Left ventricle myocardium superior (tissue), 1 donor: ENCODE measurements around the gene PRRC1. TPM values are rescaled to one million over a fixed set of nuclear protein-coding genes. Genes with fewer than 3 reads are reported as not detected.

Experiments
- ATAC-seq: fragments of 200-7000 bp; cut with Tn5 transposase; one replicate; pipeline ENCODE4 v1.9.1; 2020; ENCODE audit warnings: mild to moderate bottlenecking, moderate library complexity
- DNase-seq: peaks from one replicate; pipeline ENCODE4 v3.0.0-alpha.2; 2020
- intact Hi-C: fragments of 100-400 bp; cut with micrococcal nuclease; formaldehyde crosslinking; loops from one replicate; pipeline ENCODE4 v1.11.0; 2022
- total RNA-seq: library from RNA; stranded (reverse); fragmentation: NEBNext Ultra II Directional; extraction: Animal tissue kit (Norgen Biotek cat#: 25700); gene quantifications from one replicate; pipeline ENCODE4 v1.2.1, GENCODE V29; 2021
- donor health status: DM: no; HTN: yes; CAD: no; lungs with severe emphysema.

The PRRC1 gene
- total RNA-seq, 1 donor from 2014 or later = 22.2 TPM

DNA sequence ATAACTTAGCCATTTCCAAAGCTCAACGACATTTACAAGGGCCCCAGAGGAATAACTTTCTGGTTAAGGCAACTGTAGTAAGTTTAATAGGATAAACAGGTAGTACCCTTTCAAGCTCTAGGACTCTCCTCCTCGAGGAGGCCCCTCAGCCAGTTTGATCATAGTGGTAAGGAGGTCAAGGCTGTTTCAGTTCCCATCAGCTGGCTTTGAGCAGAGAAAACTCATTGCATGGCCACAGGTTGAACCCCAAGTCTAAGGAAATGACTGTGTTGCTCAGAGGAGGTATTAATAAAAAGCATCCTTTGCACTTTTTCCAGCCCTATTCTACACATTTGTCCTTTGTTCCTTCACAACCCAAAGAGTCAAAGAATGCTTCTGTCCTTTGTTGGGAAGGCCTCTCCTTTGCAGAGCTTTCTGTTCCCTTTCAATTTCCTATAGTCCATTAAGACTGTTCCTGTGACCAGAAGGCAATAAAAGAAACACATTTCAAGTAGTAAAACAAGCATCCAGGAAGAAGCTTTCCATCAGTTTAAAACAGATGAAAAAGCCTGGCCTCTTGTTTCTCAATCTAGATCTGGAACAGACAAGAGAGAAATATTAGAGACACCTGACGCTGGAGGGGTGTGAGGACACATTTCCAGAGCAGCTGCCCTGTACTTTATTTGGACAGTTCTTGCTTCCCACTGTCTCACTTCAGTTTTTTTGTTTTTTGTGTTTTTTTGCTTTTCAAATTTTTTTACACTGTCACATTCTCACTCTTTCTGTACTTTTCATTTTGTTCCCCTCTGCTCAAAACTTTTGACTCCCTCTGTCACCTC, 54.1 kb downstream of the PRRC1 start:
- ATAC-seq = no peak
- intact Hi-C loops = no loop called here

DNA sequence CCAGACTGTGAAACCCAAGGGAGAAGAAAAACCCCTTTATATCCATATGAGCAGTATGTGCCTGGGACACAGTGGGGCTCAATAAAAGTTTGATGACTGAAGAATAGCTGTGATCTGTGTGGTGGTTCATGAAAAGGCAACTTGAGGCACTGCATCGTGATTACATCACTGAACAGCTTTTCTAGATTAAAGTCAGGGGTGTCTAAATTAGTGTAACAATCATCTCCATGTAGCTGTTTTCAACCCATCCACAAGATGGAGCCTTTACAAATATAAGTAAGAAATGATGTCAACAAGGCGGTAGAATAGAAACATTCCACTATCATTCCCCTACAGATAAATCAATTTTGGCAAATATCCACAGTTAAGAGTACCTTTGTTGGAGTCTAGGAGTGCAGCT, 55.5 kb downstream of the PRRC1 start:
- no peak for DNase-seq
- no peak for ATAC-seq
- intact Hi-C loops = no loop called here

More for the DNA sequence above, 54.1 kb downstream of the PRRC1 start:
- no peak for DNase-seq

DNA sequence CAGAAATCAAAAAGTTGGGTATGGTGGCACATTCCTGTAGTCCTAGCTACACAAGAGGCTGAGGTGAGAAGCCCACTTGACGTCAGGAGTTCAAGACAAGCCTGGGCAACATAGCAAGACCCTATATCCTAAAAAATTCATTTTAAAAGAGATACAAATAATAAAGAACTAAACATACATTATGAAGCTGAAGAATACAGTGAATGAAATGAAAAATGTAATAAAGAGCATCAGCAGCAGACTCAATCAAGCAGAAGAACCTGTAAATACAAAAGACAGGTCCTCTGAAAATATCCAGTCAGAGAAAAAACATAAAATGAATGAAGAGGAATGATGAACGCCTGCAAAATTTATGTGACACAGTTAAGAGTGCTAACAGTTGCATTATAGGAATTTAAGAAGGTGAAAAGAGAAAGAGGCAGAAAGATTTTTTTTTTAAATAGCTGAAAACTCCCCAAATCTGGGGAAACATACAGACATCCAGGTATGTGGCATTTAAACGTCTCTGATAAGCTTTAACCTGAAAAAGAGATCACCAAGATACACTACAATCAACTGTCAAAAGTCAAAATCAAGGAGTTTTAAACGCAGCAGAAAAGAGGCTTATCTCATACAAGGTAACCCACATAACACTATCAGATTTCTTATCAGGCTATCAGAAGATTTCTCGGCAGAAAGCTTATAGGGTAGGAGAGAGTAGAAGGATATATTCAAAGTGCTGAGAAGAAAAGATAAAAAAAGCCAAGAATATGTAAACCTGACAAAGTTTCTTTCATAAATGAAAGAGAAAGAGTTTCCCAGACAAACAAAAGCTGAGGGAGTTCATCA, 57.6 kb downstream of the PRRC1 start:
- no peak for DNase-seq
- intact Hi-C loops = no loop called here
- no peak for ATAC-seq

DNA sequence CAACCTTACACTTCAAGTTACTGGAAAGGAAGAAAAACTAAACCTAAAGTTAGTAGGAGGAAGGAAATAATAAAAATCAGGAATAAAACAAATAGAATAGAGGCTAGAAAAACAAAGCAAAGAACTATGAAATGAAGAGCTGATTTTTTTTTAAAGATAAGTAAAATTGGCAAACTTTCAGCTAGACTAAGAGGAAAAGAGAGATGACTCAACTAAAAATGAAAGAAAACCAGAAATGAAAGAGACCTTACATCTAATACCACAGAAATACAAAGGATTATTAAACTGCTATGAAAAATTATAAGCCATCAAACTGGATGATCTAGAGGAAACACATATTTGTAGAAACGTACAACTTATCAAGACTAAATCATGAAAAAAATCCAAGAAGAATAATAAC, 60.0 kb downstream of the PRRC1 start:
- ATAC-seq = no peak
- DNase-seq = no peak
- intact Hi-C loops = no loop called here

DNA sequence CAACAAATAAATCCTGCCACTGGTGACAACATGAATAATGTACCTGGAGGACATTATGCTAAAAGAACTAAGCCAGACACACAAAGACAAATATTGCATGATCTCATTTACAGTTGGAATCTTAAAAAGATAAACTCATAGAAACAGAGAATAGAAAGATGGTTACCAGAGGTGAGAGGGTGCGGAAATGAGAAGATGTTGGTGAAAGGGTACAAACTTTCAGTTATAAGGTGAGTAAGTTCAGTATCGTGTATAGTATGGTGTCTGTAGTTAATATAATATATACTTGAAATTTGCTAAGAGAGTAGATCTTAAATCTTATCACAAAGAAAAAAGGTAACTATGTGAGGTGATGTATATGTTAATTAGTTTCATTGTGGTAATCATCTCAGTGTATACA, 63.3 kb downstream of the PRRC1 start:
- no peak for DNase-seq
- ATAC-seq = no peak
- intact Hi-C loops = no loop called here

DNA sequence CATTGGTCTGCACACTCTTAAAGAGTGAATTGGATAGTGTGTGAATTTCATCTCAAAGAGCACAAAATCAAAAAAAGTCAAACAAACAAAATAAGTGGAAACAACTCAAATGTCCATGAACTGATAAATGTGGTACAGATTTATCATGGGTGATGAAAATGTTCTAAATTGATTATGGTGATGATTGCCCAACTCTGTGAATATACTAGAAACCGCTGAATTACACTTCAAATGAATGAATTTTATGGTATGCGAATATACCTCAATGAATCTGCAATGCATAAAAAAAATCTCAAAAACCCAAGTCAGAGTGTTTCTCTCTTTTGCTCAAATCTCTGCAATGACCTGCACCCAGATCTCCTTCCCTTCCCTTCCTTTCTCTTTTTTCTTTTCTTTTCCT, 64.0 kb downstream of the PRRC1 start:
- intact Hi-C loops = no loop called here
- DNase-seq (no peak), ATAC-seq (no peak)

DNA sequence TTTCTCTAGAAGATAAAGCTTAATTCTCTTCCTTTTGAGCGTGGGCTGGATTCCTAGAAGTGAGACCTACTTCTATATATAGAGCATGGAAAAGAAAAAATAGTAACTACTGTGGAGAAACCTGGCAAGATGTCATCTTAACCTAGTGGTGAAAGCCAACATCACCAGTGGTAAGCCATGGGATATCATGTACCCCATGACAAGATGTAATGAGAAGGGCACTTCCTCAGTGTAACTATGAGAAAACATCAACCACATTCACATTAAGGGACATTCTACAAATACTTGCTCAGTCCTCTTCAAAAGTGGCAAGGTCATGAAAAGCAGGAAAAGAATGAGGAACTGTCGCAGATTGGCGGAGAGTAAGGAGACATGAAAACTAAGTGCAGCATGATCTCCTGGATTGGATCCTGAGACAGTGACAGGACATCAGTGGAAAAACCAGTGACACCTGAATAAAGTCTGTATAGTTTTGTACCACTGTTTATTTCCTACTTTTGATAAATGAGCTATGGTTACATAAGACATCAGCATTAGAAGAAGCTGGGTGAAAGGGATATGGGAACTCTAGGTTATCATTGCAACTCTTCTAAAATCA, 65.4 kb downstream of the PRRC1 start:
- ATAC-seq = peak; percentile 95
- intact Hi-C loops = no loop called here

DNA sequence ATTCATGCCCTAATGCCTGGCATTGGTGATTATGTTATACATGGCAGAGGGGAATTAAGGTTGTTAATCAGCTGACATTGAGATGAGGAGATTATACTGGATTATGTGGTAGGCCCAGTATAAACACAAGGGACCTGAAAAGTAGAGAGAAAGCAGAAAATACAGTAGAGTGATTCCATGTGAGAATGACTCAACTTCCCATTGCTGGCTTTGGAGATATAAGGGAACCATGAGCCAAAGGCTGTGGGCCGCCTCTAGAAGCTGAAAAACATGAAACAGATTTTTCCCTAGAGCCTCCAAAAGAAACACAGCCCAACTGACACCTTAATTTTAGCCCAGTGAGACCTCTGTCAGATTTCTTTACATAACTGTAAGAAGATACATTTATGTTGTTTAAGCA, 66.4 kb downstream of the PRRC1 start:
- ATAC-seq (no peak), DNase-seq (no peak)
- intact Hi-C loops = no loop called here

More for the DNA sequence above, 65.4 kb downstream of the PRRC1 start:
- DNase-seq = no peak

DNA sequence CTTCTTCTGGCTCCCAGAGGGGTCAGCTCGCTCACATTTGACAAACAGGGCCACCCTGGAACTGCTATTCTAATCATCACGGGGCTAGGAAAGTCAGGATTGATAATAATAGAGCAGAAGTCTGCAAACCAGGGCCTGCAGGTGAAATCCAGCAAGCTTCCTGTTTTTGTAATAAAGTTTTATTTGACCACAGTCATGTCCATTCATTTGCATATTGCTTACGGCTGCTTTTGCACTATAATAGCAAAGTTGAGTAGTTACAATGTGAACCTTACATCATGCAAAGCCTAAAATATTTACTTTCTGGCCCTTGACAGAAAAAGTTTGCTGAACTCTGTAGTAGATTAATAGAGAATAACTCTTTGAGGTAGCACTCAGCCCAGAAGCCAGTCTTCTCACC, 68.2 kb downstream of the PRRC1 start:
- ATAC-seq (no peak), DNase-seq (no peak)
- intact Hi-C loops = no loop called here

DNA sequence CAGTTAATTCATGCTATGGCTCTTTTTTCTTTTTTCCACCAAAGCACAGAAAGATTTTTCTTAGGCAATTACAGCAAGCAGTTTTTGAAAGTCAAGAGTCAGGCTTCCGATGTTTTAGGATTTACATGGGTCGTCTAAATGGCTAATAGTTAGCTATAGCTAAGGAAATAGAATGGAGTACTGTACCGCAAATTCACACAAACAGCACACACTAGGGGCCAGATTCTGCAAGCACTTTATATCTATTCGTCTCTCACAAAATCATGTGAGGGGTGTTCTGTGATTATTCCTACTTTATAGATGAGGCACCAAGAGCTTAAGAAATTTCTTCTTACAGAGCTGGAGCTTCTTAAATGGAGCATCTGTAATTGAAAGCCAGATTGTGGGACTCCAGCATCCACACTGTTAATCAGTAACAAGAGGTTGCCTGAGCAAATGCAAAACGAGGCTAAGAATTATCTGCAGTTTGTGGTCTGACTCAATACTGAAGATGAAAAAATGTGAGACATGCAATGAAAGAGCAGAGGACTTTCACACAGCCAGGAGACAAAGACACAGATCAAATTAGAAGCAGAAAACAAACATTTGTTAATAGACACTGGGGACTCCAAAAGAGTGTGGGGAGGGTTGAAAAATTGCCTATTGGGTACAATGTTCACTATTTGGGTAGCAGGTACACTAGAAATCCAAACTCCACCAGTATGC, 68.8 kb downstream of the PRRC1 start:
- intact Hi-C loops = no loop called here
- no peak for ATAC-seq
- DNase-seq = no peak

DNA sequence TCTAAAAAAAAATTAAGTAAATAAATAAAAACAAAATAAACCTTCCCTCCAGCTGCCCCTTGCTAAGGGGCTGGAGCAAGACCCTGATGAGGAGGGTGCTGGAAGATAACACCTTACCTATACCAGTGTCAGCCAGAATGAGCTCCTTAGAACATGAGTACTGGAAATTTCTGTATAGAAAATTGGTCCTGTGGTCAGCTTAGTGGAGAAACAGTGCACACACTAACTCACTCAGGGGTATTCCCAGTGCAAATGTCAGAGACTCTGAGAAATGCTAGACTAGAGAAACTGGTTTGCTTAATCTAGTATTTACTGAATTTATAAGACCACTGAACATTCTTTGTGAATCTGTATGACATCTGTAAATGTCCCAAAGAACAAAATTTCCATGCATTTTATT, 69.4 kb downstream of the PRRC1 start:
- intact Hi-C loops = no loop called here
- ATAC-seq (no peak), DNase-seq (no peak)

DNA sequence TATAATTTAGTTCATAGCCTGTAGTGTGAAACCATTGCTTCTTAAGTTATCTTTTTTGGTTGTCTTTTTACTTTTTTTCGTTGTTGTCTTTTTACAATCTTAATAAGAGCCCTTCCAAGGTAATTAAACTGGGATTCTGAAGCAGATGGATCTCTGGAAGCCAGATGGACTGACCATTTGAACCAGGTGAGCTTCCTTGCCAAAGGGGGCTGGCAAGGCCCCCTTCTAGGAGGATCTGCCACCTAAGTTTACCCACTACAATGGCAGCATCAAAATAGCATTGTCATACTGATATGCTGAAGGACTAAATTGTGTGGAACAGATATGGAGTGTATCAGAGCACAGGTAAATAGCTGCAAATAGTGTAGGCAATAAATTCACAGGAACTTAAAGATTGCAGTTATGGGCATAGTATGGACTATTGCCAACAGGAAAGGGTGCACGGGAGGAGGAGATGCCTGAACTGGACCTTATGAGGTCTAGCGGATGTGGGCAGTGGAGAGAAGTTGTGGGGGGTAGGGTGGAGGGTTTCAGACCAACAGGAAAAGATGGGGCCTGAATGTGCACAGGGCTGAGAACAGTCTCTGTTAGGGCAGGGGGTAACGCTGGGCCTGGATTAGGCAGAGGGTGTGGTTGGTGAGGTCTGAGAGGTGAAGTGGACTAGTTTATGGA, 69.9 kb downstream of the PRRC1 start:
- DNase-seq (no peak), ATAC-seq (no peak)
- intact Hi-C loops = no loop called here

DNA sequence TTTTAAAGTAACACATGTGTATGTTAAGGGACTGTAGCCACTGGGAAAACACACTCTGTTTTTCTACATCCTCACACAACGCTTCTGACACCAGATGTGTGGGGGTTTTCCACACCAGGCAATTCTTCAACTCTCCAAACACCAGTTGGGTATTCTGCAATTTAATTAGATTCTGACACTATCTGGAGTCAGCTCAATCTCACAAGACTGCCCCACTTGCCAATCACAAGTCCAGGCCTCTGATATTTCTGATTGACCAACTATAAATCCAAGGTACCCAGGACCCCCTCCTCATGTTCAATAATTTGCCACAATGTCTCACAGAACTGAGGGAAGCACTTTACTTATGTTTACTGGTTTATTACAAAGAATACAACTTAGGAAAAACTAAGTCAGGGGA, 70.9 kb downstream of the PRRC1 start:
- intact Hi-C loops = no loop called here
- DNase-seq = no peak
- no peak for ATAC-seq

DNA sequence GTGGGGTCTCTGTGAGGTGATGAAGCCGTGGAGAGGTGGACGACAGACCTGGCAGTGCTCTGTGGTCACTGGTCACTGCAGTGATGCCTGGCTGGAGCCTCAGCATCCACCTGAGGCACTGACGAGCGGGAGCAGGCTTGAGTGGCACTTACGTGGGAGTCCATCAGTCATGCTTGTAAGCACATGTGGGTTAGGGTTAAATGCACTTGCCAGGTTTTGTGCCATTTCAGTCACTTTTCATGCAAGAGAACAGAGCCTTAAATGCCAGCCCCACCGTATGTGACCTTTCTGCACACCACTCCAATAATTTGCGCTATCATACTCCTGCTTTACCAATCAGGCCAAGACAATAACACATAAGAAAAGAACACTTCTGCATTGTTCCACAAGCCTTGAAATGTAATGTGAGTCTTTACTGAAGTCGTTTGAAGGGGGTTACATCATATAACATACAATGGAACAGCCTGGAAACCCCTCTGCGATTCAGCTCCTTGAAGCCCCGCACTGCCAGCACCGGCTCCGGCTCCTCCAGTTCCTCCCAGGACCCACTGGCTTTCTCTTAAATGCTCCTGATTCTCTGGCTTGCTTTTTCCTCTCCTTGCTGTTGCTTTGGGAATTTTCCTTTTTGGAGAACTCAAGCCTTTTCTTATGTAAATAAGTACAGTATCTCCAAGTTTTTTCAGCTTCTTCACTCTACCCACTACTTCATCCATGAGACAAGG, 72.0 kb downstream of the PRRC1 start:
- no peak for DNase-seq
- no peak for ATAC-seq
- intact Hi-C loops = no loop called here

DNA sequence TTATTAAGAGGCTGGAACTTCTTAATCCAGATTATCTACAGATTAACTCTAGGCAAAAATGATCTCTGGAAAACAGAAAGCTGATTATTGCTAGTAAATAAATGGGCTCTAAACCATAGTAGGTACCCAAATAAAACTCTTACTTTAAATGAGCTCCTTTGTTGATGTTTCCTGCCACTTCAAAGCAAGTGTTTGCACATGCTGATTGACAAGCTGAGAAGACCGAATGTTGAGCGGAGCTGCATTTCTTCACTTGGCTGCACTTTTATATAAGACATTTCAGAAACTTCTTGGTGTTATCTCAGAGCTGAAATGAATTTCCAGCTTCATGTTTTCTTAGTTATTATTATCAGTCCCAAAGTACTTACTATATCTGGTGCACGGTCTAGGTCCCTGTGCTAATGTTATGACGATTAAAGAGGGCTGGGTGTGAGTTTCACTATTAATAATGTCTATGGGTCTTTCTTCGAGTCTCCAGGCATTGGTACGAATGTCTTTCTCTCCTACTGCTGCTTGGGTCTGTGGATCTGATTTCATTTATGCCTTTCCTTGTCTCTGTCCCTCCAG, 72.8 kb downstream of the PRRC1 start:
- DNase-seq (no peak), ATAC-seq (no peak)
- intact Hi-C loops = no loop called here

DNA sequence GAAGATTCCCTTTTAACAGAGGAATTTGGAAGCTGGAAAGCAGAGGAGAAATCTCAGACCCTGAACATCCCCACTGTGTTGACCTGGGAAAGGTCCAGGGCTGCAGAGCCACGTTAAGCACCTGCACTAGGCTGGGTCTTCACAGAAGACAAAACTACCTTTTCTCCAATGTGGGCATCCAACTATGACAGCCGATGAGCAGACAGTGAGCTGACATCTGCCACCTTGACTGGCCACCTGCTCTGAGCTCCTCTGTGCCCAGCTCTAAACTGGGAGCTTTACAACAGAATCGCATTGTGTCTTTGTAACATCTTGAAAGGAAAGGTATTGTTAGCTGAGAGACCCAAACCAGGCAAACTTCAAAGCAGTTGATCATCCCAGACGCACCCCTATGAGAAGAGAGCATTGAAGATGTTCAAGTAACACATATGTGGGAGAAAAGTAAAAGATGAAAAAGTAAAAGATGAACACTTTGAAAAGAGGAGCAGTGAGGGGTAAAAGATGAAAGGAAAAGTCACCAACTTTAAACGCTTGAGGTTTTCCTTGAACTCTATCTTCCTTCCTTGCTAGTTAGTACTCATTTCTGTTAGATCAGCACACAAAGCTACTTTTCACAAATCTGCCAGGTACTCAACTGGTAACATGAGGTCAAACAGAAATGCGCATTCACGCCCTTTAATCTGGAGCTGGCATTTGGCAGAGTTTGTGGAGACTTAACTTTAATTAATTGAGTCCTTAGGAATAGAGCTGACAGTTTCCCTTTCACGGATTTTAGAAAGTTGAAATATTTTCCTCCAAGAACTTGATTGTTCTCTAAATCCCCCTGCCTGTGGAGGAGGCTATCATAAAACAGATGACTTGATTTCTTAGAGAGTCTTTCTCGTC, 78.3 kb downstream of the PRRC1 start:
- intact Hi-C loops = no loop called here
- no peak for DNase-seq
- ATAC-seq = no peak

DNA sequence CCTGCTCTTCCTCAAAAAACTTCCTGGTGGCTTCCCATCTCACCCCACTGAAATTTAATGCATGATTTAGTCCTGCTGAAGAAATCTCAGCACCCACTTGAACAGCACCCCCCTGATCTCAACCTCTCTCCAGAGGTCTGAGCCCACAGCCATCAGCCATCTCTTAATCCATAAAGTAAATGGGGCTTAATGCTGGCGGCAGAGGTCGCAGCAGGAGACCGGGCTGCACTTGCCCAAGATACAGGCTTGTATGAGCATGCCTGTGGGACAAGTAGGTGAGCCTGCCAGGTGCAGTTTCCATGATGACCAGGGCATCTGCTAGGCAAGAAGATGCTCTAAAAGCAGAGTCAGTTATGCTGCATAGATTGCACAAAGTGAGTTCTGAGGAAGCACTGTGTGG, 79.1 kb downstream of the PRRC1 start:
- DNase-seq = no peak
- intact Hi-C loops = no loop called here
- no peak for ATAC-seq
